ENCODE measurements around the gene UBQLNL.

GRCh38 chr11:5546457-5546856 lies 30.0 kb upstream of the UBQLNL start:
- TF ChIP-seq, protein P1, sequence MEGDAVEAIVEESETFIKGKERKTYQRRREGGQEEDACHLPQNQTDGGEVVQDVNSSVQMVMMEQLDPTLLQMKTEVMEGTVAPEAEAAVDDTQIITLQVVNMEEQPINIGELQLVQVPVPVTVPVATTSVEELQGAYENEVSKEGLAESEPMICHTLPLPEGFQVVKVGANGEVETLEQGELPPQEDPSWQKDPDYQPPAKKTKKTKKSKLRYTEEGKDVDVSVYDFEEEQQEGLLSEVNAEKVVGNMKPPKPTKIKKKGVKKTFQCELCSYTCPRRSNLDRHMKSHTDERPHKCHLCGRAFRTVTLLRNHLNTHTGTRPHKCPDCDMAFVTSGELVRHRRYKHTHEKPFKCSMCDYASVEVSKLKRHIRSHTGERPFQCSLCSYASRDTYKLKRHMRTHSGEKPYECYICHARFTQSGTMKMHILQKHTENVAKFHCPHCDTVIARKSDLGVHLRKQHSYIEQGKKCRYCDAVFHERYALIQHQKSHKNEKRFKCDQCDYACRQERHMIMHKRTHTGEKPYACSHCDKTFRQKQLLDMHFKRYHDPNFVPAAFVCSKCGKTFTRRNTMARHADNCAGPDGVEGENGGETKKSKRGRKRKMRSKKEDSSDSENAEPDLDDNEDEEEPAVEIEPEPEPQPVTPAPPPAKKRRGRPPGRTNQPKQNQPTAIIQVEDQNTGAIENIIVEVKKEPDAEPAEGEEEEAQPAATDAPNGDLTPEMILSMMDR (conservative IDR thresholded peaks at IDR 0.05 in 1 of 2, IDR thresholded peaks at IDR 0.05 in 1 of 2; ENCODE audit: extremely low read depth in 1 of 2, insufficient read depth in 1 of 2, low read depth in 1 of 2, low read length in 2 of 2): no peak
- TF ChIP-seq EZH2 (IDR thresholded peaks at IDR 0.05; ENCODE audit: borderline replicate concordance, low read length): no peak
